D721Med (cell line): Measurements from ENCODE around the gene FLOT1.

ENCODE experiments used
- DNase-seq: peaks from one replicate; pipeline ENCODE4 v3.0.0; 2011; ENCODE audit warnings: low spot score; ENCODE audit not compliant: insufficient read length
- FAIRE-seq: peaks from 2 replicates; lab custom pipeline; 2011; peaks lifted over from hg19 to GRCh38; lab: Jason Lieb, UNC
- CTCF ChIP-seq: IDR thresholded peaks from 2 replicates; pipeline ENCODE4 v1.5.1; 2012; ENCODE audit warnings: mild to moderate bottlenecking, control low read depth; ENCODE audit not compliant: insufficient read depth; ENCODE audit errors: missing control alignments

The FLOT1 gene

DNA sequence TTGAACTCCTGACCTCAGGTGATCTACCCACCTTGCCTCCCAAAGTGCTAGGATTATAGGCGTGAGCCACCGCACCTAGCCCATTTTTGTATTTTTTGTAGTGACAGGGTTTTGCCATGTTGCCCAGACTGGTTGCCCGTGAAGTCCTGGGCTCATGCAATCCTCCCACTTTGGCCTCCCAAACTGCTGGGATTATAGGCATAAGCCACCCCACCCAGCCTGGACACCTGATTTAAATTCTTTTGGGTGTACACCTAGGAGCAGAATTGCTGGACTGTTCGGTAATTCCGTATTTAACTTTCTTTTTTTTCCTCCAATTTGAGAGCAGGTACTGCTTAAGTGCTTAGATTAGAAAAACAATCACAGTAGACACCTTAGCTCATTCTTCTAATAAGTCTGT lies 46.1 kb downstream of the FLOT1 start:
- no peak for DNase-seq
- no peak for FAIRE-seq
- no peak for TF ChIP-seq CTCF

DNA sequence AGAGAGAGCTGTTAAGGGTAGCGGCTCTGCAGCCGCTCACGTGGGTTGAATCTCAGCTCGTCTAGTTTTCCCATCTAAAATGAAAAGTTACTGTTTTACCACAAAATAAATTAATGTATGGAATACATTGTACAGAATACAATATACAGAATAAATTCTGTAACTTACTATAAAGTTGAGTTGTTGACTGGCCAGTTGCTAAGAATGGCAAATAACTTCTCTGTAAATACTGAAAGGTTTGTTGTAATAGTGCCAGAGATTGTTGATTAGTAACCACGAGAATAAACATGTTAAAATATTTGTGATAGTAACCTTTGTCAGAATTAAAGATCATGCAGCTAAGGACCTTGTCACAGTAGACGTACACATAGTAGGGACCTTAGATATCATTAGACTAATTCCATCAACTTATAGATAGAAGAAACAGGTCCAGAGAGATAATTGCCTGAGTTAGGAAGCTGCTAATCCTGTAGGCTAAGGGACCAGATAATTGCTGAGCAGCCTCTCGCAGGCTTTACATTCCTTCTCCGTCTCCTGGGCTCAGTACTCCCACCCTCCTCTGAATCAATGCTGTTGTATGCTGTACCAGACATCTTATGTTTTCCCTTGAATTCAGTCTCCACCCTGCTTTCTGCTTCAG lies 51.2 kb downstream of the FLOT1 start:
- no peak for FAIRE-seq
- TF ChIP-seq CTCF = no peak
- no peak for DNase-seq

- no peak for TF ChIP-seq CTCF
- FAIRE-seq (no peak), DNase-seq (no peak)
Observed at GRCh38 chr6:30690403-30691207, 51.9 kb downstream of the FLOT1 start, which contains the start of gene NRM. TSS of gene NRM (minus strand) at chr6:30690984. CDS start at chr6:30690974, 10 bp downstream.

DNA sequence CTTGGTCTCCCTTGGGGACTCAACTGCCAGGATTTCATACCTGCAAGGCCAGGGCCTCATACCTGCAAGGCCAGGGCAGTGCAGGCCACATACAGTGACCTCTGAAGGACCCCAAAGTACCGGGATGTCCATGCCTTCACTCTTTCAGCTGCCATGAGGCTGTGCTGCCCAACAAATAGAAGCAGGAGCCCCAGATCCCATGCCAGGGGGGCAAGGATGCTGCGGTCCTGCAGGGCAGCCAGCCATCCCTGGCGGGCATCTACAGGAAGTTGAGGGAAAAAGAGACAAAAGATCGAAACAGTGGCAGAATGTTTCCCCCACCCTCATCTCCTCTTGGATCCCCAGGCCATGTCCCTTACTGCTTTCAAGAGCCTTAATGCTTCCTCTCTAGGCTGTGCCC lies 52.5 kb downstream of the FLOT1 start:
- TF ChIP-seq CTCF = no peak
- FAIRE-seq (no peak), DNase-seq (no peak)

GRCh38 chr6:30689022-30689865 lies 53.2 kb downstream of the FLOT1 start:
- no peak for TF ChIP-seq CTCF
- DNase-seq (no peak), FAIRE-seq (no peak)

- FAIRE-seq (no peak), DNase-seq (no peak)
- TF ChIP-seq CTCF = no peak
Observed at GRCh38 chr6:30688569-30688968, 53.9 kb downstream of the FLOT1 start.
